ENCODE results near the gene OSBPL2. TPM values are rescaled to one million over a fixed set of nuclear protein-coding genes. Genes with fewer than 3 reads are reported as not detected.

The OSBPL2 gene
- total and polyA plus RNA-seq, 7 experiments from 2014 or later, result 14.6 to 80.8 (median 58.3) TPM

DNA sequence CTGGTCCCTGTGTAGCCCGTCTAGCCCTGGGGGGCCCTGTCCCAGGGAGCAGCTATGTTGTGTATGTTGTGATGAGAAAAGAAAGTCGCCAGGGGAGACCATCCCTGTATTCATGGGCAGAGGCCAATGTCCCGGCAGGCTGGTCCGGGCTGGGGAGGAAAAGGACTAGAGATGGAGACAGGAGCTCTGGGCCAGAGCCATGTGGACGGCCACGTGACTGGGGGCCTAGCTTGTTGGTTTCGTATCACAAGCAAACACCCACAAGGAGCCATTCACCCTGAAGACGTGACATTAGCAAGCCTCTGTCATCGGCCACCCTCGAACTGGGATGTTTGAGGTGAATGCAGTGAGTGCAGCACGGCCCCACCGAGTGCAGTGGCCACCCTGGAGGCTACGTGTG lies 15.3 kb upstream of the OSBPL2 start:
- Histone ChIP-seq H3K27me3 (ENCODE audit: control insufficient read depth in 2 of 2, insufficient read depth in 2 of 2, low read length in 2 of 2) (peaks cover 0 to 27% of the 10 kb centered on the region in 2 donors), H3K36me3 (ENCODE audit: control insufficient read depth in 2 of 3, insufficient read depth in 3 of 3, low read length in 3 of 3) (no peaks in the 10 kb centered on the region), H3K27ac (ENCODE audit: low read depth, low read length) (no peak overlapping the region), H3K4me1 (ENCODE audit: control insufficient read depth in 2 of 2, insufficient read depth in 2 of 2, low read length in 2 of 2) (no peaks in the 10 kb centered on the region), H3K4me3 (ENCODE audit: low read length) (no peak overlapping the region), H3K9me3 (ENCODE audit: control insufficient read depth in 2 of 3, low read length in 3 of 3) (no peaks in the 10 kb centered on the region)
- ATAC-seq, result no peak
- Mint-ChIP-seq H3K9me3 (no peaks in the 10 kb centered on the region), H3K4me1 (peaks cover 0 to 5% (median 3%) of the 10 kb centered on the region in 7 donors), H3K27me3 (peaks cover 17 to 56% (median 28%) of the 10 kb centered on the region in 5 donors), H3K36me3 (no peaks in the 10 kb centered on the region), H3K27ac (no peak overlapping the region), H3K4me3 (no peak overlapping the region)
- intact Hi-C loops (cut with micrococcal nuclease), result no loop called here
- CTCF ChIA-PET, result no interaction called here
- no peak for DNase-seq
- POLR2A ChIA-PET, result no interaction called here

DNA sequence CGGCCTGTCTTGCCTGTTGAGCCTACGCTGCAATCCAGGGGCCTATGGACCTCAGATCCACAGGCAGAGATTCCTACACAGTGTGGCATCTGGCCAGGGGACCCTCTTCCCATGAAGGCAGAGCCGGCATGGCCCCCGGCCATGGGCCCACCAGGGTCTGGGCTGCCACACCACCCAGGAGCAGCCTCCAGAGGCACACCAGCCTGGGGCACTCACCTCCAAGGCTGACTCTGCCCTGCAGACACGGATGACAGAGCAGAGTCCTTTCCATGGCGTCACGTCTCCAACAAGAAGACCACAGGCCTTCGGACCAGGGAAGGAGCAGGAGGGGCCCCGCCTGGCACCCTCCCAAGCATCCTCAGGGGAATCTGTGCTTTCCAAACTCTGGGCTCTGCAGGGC lies 14.8 kb upstream of the OSBPL2 start:
- no peak for ATAC-seq
- no peaks in the 10 kb centered on the region for H3K9me3 ChIP-seq (ENCODE audit: control insufficient read depth in 2 of 3, low read length in 3 of 3)
- H3K27me3 Mint-ChIP-seq, result peaks cover 17 to 56% (median 25%) of the 10 kb centered on the region in 5 donors
- POLR2A ChIA-PET, result no interaction called here
- no peak overlapping the region for H3K27ac ChIP-seq (ENCODE audit: low read depth, low read length)
- intact Hi-C loops (cut with micrococcal nuclease), result no loop called here
- no peaks in the 10 kb centered on the region for H3K36me3 Mint-ChIP-seq
- H3K4me3 Mint-ChIP-seq, result no peak overlapping the region
- H3K36me3 ChIP-seq (ENCODE audit: control insufficient read depth in 2 of 3, insufficient read depth in 3 of 3, low read length in 3 of 3), result no peaks in the 10 kb centered on the region
- peaks cover 0 to 24% of the 10 kb centered on the region in 2 donors for H3K27me3 ChIP-seq (ENCODE audit: control insufficient read depth in 2 of 2, insufficient read depth in 2 of 2, low read length in 2 of 2)
- H3K27ac Mint-ChIP-seq, result no peak overlapping the region
- CTCF ChIA-PET, result no interaction called here
- H3K4me1 ChIP-seq (ENCODE audit: control insufficient read depth in 2 of 2, insufficient read depth in 2 of 2, low read length in 2 of 2), result no peaks in the 10 kb centered on the region
- no peak overlapping the region for H3K4me3 ChIP-seq (ENCODE audit: low read length)
- H3K9me3 Mint-ChIP-seq, result no peaks in the 10 kb centered on the region
- H3K4me1 Mint-ChIP-seq, result peaks cover 0 to 5% (median 3%) of the 10 kb centered on the region in 7 donors
- DNase-seq, result no peak

DNA sequence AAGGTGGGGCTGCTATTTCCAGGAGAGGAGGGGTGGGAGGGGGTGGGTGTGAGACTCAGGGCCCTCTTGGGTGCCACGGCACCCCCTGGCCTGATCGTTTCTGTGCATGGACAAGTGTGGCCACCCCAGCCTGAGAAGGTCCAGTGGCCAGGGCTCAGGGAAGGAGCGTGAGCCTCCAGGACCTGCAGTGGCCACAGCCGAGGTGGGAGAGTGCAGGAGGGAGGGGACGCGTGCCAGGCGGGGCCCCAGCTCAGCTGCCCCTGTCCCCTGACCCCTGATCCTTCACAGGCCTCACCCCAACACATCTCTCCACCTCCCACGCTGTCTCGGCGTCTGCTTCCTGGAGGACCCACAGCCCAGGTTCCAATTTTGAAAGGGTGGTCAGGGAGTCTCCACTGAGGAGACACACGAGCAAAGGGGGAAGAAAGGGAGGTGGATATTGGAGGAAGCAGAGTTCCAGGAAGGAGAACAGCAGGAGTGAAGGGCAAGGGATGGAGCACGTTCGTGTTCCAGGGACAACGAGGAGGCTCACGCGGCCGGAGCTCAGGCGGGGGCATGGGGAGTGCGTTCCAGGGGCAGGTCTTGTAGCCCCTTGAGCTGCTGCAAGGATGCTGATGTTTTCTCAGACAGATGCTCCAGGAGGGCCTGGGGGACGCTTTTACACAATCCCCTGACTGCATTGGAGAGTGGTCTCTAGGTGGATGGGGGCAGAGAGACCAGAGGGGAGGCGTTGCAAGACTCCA lies 14.0 kb upstream of the OSBPL2 start:
- no peak overlapping the region for H3K4me3 Mint-ChIP-seq
- H3K36me3 Mint-ChIP-seq, result no peaks in the 10 kb centered on the region
- DNase-seq, result no peak

DNA sequence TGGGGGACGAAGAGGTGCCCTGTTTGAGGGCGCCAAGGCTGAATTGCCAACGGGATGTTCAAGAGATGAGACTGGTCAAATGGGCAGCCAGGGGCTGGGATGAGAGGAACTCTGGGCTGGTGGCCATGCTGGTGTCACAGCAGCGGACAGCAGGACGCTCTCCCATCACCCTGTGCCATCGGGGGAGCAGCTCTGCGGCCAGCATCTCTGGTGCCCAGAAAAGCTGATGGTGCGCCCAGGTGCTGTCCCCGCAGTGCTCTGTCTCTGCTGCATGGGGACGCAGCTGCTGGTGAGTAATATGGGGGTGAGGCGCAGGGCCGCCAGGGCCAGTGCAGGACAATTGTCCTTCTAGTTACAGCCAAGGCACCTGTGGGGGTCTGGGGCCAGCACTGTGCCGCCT lies 13.3 kb upstream of the OSBPL2 start:
- H3K36me3 Mint-ChIP-seq, result no peaks in the 10 kb centered on the region
- Histone ChIP-seq H3K4me1 (ENCODE audit: control insufficient read depth in 2 of 2, insufficient read depth in 2 of 2, low read length in 2 of 2) (no peaks in the 10 kb centered on the region), H3K27ac (ENCODE audit: low read depth, low read length) (no peak overlapping the region), H3K27me3 (ENCODE audit: control insufficient read depth in 2 of 2, insufficient read depth in 2 of 2, low read length in 2 of 2) (peaks cover 0 to 21% of the 10 kb centered on the region in 2 donors), H3K4me3 (ENCODE audit: low read length) (no peak overlapping the region), H3K36me3 (ENCODE audit: control insufficient read depth in 2 of 3, insufficient read depth in 3 of 3, low read length in 3 of 3) (no peaks in the 10 kb centered on the region), H3K9me3 (ENCODE audit: control insufficient read depth in 2 of 3, low read length in 3 of 3) (no peaks in the 10 kb centered on the region)
- POLR2A ChIA-PET, result no interaction called here
- CTCF ChIA-PET, result no interaction called here
- no peak overlapping the region for H3K27ac Mint-ChIP-seq
- no peak for DNase-seq
- H3K4me1 Mint-ChIP-seq, result peaks cover 0 to 5% (median 3%) of the 10 kb centered on the region in 7 donors
- H3K4me3 Mint-ChIP-seq, result no peak overlapping the region
- H3K9me3 Mint-ChIP-seq, result no peaks in the 10 kb centered on the region
- H3K27me3 Mint-ChIP-seq, result peaks cover 17 to 50% (median 25%) of the 10 kb centered on the region in 5 donors
- intact Hi-C loops (cut with micrococcal nuclease), result no loop called here
- ATAC-seq, result no peak

More for the DNA sequence above, 14.0 kb upstream of the OSBPL2 start:
- Histone ChIP-seq H3K27ac (ENCODE audit: low read depth, low read length) (no peak overlapping the region), H3K4me3 (ENCODE audit: low read length) (no peak overlapping the region), H3K36me3 (ENCODE audit: control insufficient read depth in 2 of 3, insufficient read depth in 3 of 3, low read length in 3 of 3) (no peaks in the 10 kb centered on the region), H3K9me3 (ENCODE audit: control insufficient read depth in 2 of 3, low read length in 3 of 3) (no peaks in the 10 kb centered on the region), H3K4me1 (ENCODE audit: control insufficient read depth in 2 of 2, insufficient read depth in 2 of 2, low read length in 2 of 2) (no peaks in the 10 kb centered on the region), H3K27me3 (ENCODE audit: control insufficient read depth in 2 of 2, insufficient read depth in 2 of 2, low read length in 2 of 2) (peaks cover 0 to 21% of the 10 kb centered on the region in 2 donors)
- intact Hi-C loops (cut with micrococcal nuclease), result no loop called here
- no peak for ATAC-seq
- CTCF ChIA-PET, result no interaction called here
- H3K9me3 Mint-ChIP-seq, result no peaks in the 10 kb centered on the region
- POLR2A ChIA-PET, result no interaction called here
- H3K27me3 Mint-ChIP-seq, result peaks cover 17 to 50% (median 25%) of the 10 kb centered on the region in 5 donors
- H3K27ac Mint-ChIP-seq, result no peak overlapping the region
- peaks cover 0 to 5% (median 3%) of the 10 kb centered on the region in 7 donors for H3K4me1 Mint-ChIP-seq

DNA sequence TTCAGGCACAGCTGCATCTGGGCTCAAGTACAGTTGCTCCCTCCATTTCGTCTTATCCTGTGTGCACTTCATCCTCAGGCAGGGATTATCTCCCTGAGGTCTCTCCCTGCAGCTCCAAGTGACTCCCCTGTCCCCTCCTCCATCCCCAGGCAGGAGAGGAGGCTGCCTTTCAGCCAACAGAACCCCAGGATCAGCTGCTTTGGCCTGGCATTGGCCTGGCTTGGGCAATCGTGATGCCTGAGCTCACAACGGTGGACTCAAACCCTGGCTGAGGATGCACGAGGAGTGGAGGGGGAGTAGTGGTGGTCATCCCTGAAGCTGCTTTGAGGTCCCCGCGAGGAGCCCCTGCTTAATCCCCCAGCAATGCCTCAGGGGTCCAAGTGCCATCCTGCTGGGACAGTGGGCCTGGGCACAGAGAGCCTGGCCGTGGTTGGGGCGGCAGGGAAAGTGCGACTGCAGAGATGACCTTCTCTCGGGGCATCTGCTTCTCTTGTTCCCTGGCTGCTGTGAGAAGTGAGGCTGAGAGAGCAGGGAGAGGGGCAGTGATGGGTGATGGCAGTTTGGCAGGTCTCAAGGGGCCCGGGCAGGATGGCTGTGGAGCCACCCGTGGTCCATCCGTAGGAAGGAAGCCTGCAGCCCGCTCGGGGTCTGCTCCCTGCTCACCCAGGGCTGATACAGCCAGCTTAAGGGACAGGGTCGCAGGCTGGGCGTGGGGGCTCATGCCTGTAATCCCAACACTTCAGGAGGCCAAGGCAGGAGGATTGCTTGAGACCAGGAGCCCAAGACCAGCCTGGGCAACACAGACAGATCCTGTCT lies 12.3 kb upstream of the OSBPL2 start:
- no peak overlapping the region for H3K27ac Mint-ChIP-seq
- POLR2A ChIA-PET, result no interaction called here
- H3K27me3 Mint-ChIP-seq, result peaks cover 11 to 47% (median 23%) of the 10 kb centered on the region in 5 donors

DNA sequence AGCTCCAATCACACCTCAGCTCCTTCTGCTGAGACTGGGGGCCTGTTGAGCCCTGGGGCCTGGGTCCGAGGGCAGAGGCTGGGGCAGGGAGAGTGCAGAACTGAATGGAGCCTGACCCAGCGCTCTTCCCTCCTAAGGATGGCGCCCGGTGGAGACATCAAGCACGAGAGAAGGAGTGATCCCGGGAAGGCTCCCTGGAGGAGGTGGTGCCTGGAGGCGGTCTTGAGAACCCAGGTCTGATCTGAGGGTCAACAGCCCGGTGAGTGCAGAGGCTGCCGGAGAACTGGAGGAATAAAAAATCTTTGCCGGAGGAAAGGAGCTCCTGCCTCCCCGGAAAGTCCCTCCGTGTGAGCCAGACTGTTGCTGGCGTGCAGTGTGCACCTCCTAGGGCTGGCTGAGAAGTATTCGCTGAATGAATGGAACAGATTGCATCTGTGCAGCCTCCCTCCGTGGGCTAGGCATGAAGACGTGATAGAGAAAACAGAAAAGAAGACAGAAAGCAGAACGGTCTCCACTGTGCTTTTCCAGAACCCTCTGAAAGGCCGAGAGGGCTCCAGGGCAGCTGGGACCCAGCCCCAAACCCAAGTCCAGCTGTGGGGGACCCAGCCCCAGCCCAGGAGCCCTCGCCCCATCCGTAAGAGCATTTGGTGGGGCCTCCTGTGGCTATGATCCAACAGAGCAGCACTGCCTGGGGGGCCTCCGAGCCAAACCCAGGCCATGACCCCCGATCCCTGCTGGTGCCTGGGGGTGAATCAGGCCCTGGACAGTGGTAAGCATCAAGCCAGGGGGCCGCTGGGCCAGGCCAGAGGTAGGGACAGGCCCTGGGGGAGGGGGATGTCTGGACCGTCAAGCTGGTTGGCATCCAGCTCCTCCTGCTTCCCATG lies 11.4 kb upstream of the OSBPL2 start:
- Histone ChIP-seq H3K27me3 (ENCODE audit: control insufficient read depth in 2 of 2, insufficient read depth in 2 of 2, low read length in 2 of 2) (peaks cover 0 to 7% of the 10 kb centered on the region in 2 donors), H3K36me3 (ENCODE audit: control insufficient read depth in 2 of 3, insufficient read depth in 3 of 3, low read length in 3 of 3) (no peaks in the 10 kb centered on the region), H3K9me3 (ENCODE audit: control insufficient read depth in 2 of 3, low read length in 3 of 3) (no peaks in the 10 kb centered on the region), H3K4me3 (ENCODE audit: low read length) (no peak overlapping the region), H3K27ac (ENCODE audit: low read depth, low read length) (no peak overlapping the region), H3K4me1 (ENCODE audit: control insufficient read depth in 2 of 2, insufficient read depth in 2 of 2, low read length in 2 of 2) (no peaks in the 10 kb centered on the region)
- H3K36me3 Mint-ChIP-seq, result no peaks in the 10 kb centered on the region
- ATAC-seq (no peak), DNase-seq (no peak)
- no peaks in the 10 kb centered on the region for H3K4me1 Mint-ChIP-seq
- H3K9me3 Mint-ChIP-seq, result no peaks in the 10 kb centered on the region
- H3K4me3 Mint-ChIP-seq, result no peak overlapping the region
- no peak overlapping the region for H3K27ac Mint-ChIP-seq
- POLR2A ChIA-PET, result no interaction called here
- peaks cover 4 to 40% (median 20%) of the 10 kb centered on the region in 5 donors for H3K27me3 Mint-ChIP-seq
- intact Hi-C loops (cut with micrococcal nuclease), result no loop called here
- CTCF ChIA-PET, result no interaction called here

More for the DNA sequence above, 12.3 kb upstream of the OSBPL2 start:
- no peak overlapping the region for H3K4me3 Mint-ChIP-seq
- CTCF ChIA-PET, result no interaction called here
- H3K9me3 ChIP-seq (ENCODE audit: control insufficient read depth in 2 of 3, low read length in 3 of 3), result no peaks in the 10 kb centered on the region
- no peak for ATAC-seq
- no peak overlapping the region for H3K27ac ChIP-seq (ENCODE audit: low read depth, low read length)
- intact Hi-C loops (cut with micrococcal nuclease), result no loop called here
- DNase-seq, result no peak
- H3K4me1 Mint-ChIP-seq, result peaks cover 0 to 2% (median 1%) of the 10 kb centered on the region in 7 donors
- H3K4me3 ChIP-seq (ENCODE audit: low read length), result no peak overlapping the region
- peaks cover 0 to 14% of the 10 kb centered on the region in 2 donors for H3K27me3 ChIP-seq (ENCODE audit: control insufficient read depth in 2 of 2, insufficient read depth in 2 of 2, low read length in 2 of 2)
- H3K36me3 ChIP-seq (ENCODE audit: control insufficient read depth in 2 of 3, insufficient read depth in 3 of 3, low read length in 3 of 3), result no peaks in the 10 kb centered on the region
- no peaks in the 10 kb centered on the region for H3K4me1 ChIP-seq (ENCODE audit: control insufficient read depth in 2 of 2, insufficient read depth in 2 of 2, low read length in 2 of 2)
- H3K36me3 Mint-ChIP-seq, result no peaks in the 10 kb centered on the region
- H3K9me3 Mint-ChIP-seq, result no peaks in the 10 kb centered on the region
